ENCODE results near the gene NOTCH3. TPM values are rescaled to one million over a fixed set of nuclear protein-coding genes. Genes with fewer than 3 reads are reported as not detected.

NOTCH3 gene
- total RNA-seq, 2 donors from 2014 or later = 31.8 to 48.0 TPM

DNA sequence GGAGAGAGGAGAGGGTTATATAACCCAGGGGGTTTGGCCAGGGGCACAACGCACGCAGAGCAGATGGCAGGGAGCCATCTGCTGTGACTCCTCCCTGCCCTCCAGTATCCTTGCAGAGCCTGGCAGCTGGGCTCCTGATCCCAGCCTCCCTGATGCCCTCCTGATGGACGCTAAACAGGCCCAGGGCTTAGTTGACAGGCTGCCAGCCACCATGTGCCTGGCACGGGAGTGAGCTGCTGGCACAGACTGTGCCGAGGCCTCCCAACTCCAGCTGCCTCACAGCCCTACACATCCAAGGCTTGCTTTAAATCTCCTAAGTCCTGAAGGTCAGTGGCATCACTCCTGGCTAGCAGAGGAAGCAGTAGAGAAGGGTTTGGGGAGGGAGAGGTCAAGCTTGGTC, 76.9 kb downstream of the NOTCH3 start:
- peak; percentile 28 for DNase-seq (ENCODE audit: low spot score)
- intact Hi-C loops (cut with DNase I) = no loop called here
- Histone ChIP-seq H3K9me3 (no peaks in the 10 kb centered on the region), H3K27me3 (replicated peaks; ENCODE audit: insufficient read depth) (no peaks in the 10 kb centered on the region), H3K36me3 (no peaks in the 10 kb centered on the region), H3K27ac (peak overlapping the region; percentile 82 to 84), H3K4me1 (replicated peaks) (no peaks in the 10 kb centered on the region), H3K4me3 (no peak overlapping the region)
- 15% methylated on average over 5 of the region's 5 CpGs for WGBS
- TF ChIP-seq POLR2A (IDR thresholded peaks at IDR 0.05) (no peak), POLR2AphosphoS5 (IDR thresholded peaks at IDR 0.05) (no peak)
- TF ChIP-seq, protein P1, sequence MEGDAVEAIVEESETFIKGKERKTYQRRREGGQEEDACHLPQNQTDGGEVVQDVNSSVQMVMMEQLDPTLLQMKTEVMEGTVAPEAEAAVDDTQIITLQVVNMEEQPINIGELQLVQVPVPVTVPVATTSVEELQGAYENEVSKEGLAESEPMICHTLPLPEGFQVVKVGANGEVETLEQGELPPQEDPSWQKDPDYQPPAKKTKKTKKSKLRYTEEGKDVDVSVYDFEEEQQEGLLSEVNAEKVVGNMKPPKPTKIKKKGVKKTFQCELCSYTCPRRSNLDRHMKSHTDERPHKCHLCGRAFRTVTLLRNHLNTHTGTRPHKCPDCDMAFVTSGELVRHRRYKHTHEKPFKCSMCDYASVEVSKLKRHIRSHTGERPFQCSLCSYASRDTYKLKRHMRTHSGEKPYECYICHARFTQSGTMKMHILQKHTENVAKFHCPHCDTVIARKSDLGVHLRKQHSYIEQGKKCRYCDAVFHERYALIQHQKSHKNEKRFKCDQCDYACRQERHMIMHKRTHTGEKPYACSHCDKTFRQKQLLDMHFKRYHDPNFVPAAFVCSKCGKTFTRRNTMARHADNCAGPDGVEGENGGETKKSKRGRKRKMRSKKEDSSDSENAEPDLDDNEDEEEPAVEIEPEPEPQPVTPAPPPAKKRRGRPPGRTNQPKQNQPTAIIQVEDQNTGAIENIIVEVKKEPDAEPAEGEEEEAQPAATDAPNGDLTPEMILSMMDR (IDR thresholded peaks at IDR 0.05) = no peak

DNA sequence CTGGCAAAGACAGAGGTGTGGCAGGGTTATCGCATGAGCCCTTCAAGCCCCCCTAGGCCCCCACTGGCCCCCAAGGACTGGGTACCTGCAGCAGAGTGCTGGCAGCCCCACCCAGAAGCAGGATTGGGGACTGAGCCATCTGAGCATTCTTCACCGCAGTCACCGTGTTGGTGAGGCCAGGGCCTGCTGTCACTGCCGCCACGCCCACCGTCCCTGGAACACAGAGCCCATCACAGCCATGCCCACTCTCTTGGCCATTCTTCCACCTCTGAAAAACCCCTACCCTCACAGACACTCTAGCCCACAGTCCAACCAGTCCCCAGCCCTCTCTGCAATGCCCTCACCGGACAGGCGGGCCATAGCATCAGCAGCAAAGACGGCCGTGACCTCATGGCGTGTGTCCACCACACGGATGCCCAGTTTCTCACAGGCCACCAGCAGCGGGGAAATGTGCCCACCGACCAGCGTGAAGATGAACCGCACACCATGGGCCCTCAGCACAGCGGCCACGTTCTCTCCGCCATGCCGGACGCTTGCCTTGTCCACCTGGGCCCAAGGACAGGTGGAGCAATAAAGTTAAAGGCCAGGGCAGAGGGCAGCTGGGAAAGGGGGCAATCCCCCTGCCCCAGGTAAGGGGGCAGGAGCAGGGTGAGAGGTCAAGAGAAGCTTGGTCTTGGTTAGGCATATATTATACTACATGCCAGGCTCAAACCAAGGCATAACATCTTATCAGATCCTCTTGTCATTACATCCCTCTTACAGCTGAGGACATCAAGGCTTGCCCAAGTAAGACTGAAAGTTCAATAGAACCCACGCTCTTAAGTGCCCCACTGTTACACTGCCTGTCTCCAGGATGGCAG, 77.5 kb downstream of the NOTCH3 start:
- 91% methylated on average over 22 of the region's 22 CpGs for WGBS
- no peak overlapping the region for H3K27ac ChIP-seq
- H3K27me3 ChIP-seq (replicated peaks; ENCODE audit: insufficient read depth) = no peaks in the 10 kb centered on the region
- intact Hi-C loops (cut with DNase I) = no loop called here
- no peak for DNase-seq (ENCODE audit: low spot score)
- H3K4me3 ChIP-seq = no peak overlapping the region
- H3K9me3 ChIP-seq = no peaks in the 10 kb centered on the region
- no peaks in the 10 kb centered on the region for H3K4me1 ChIP-seq (replicated peaks)
- no peaks in the 10 kb centered on the region for H3K36me3 ChIP-seq
- TF ChIP-seq, protein P1 (IDR thresholded peaks at IDR 0.05) = no peak
- no peak for TF ChIP-seq POLR2A (IDR thresholded peaks at IDR 0.05)
- no peak for TF ChIP-seq POLR2AphosphoS5 (IDR thresholded peaks at IDR 0.05)

GRCh38 chr19:15122331-15123030, 78.3 kb downstream of the NOTCH3 start:
- Histone ChIP-seq H3K9me3 (no peaks in the 10 kb centered on the region), H3K4me1 (replicated peaks) (no peaks in the 10 kb centered on the region), H3K27ac (no peak overlapping the region), H3K36me3 (peaks cover 0 to 4% of the 10 kb centered on the region in 2 donors), H3K4me3 (no peak overlapping the region), H3K27me3 (replicated peaks; ENCODE audit: insufficient read depth) (no peaks in the 10 kb centered on the region)
- TF ChIP-seq POLR2AphosphoS5 (IDR thresholded peaks at IDR 0.05) (no peak), POLR2A (IDR thresholded peaks at IDR 0.05) (no peak)
- TF ChIP-seq, protein P1 (IDR thresholded peaks at IDR 0.05) = no peak
- DNase-seq (ENCODE audit: low spot score) = no peak
- intact Hi-C loops (cut with DNase I) = no loop called here
- 97% methylated on average over 21 of the region's 21 CpGs for WGBS

GRCh38 chr19:15120135-15121026, 80.4 kb downstream of the NOTCH3 start:
- TF ChIP-seq, protein P1 (IDR thresholded peaks at IDR 0.05) = no peak
- no peak for TF ChIP-seq POLR2AphosphoS5 (IDR thresholded peaks at IDR 0.05)
- Histone ChIP-seq H3K36me3 (peaks cover 0 to 11% of the 10 kb centered on the region in 2 donors), H3K4me1 (replicated peaks) (no peaks in the 10 kb centered on the region), H3K27ac (no peak overlapping the region), H3K9me3 (no peaks in the 10 kb centered on the region), H3K27me3 (replicated peaks; ENCODE audit: insufficient read depth) (no peaks in the 10 kb centered on the region), H3K4me3 (no peak overlapping the region)
- no peak for DNase-seq (ENCODE audit: low spot score)
- WGBS = 89% methylated on average over 14 of the region's 14 CpGs
- intact Hi-C loops (cut with DNase I) = no loop called here
